Astrocyte (in vitro differentiated cells and primary cell): ENCODE measurements around the gene RTL10. TPM values are rescaled to one million over a fixed set of nuclear protein-coding genes. Genes with fewer than 3 reads are reported as not detected.

Experiments used
- DNase-seq: peaks from one replicate; pipeline ENCODE4 v3.0.0-alpha.2; 2010; ENCODE audit warnings: low read depth
- FAIRE-seq: peaks from 2 replicates; lab custom pipeline; 2011; peaks lifted over from hg19 to GRCh38; lab: Jason Lieb, UNC
- H2AFZ ChIP-seq: 2 replicates; pipeline ENCODE4 v1.6.0; 2012; ENCODE audit warnings: low read depth, low read length, inconsistent platforms
- H3K27ac ChIP-seq: 2 replicates; pipeline ENCODE4 v1.5.1; 2011; ENCODE audit warnings: low read depth, low read length, inconsistent platforms
- H3K27me3 ChIP-seq: 2 replicates; pipeline ENCODE4 v1.6.0; 2011; ENCODE audit warnings: low read length, inconsistent platforms; ENCODE audit not compliant: insufficient read depth
- H3K36me3 ChIP-seq: 2 replicates; pipeline ENCODE4 v1.5.1; 2011; ENCODE audit warnings: low read length, inconsistent platforms; ENCODE audit not compliant: insufficient read depth
- H3K4me1 ChIP-seq: 2 replicates; pipeline ENCODE4 v1.5.1; 2011; ENCODE audit warnings: low read length, inconsistent platforms; ENCODE audit not compliant: insufficient read depth
- H3K4me2 ChIP-seq: 2 replicates; pipeline ENCODE4 v1.6.0; 2012; ENCODE audit warnings: low read length, inconsistent platforms
- H3K4me3 ChIP-seq: 2 replicates; pipeline ENCODE4 v1.5.1; 2011; ENCODE audit warnings: low read depth, mild to moderate bottlenecking, low read length, inconsistent platforms; ENCODE audit not compliant: insufficient read depth
- H3K79me2 ChIP-seq: 2 replicates; pipeline ENCODE4 v1.6.0; 2012; ENCODE audit warnings: mild to moderate bottlenecking, low read length, inconsistent platforms; ENCODE audit not compliant: insufficient read depth
- H3K9ac ChIP-seq: 2 replicates; pipeline ENCODE4 v1.6.0; 2012; ENCODE audit warnings: mild to moderate bottlenecking, low read length, inconsistent platforms
- H3K9me3 ChIP-seq: 2 replicates; pipeline ENCODE4 v1.5.1; 2012; ENCODE audit warnings: low read depth, mild to moderate bottlenecking, low read length, inconsistent platforms; ENCODE audit not compliant: insufficient read depth
- H4K20me1 ChIP-seq: 2 replicates; pipeline ENCODE4 v1.6.0; 2012; ENCODE audit warnings: low read length, inconsistent platforms; ENCODE audit not compliant: insufficient read depth
- H3K27ac Mint-ChIP-seq: one replicate; pipeline ENCODE4 v1.8.0; 2021; ENCODE audit warnings: mild to moderate bottlenecking, mixed read lengths; ENCODE audit not compliant: unreplicated experiment
- H3K27me3 Mint-ChIP-seq: one replicate; pipeline ENCODE4 v1.8.0; 2021; ENCODE audit warnings: low read depth, mixed read lengths; ENCODE audit not compliant: unreplicated experiment
- H3K36me3 Mint-ChIP-seq: one replicate; pipeline ENCODE4 v1.8.0; 2021; ENCODE audit warnings: low read depth, mixed read lengths; ENCODE audit not compliant: unreplicated experiment
- H3K4me1 Mint-ChIP-seq: one replicate; pipeline ENCODE4 v1.8.0; 2021; ENCODE audit warnings: low read depth, mixed read lengths; ENCODE audit not compliant: unreplicated experiment
- H3K4me3 Mint-ChIP-seq: one replicate; pipeline ENCODE4 v1.8.0; 2021; ENCODE audit warnings: mild to moderate bottlenecking, moderate library complexity, mixed read lengths; ENCODE audit not compliant: unreplicated experiment
- H3K9me3 Mint-ChIP-seq: one replicate; pipeline ENCODE4 v1.8.0; 2021; ENCODE audit warnings: mild to moderate bottlenecking, mixed read lengths; ENCODE audit not compliant: unreplicated experiment
- EZH2 ChIP-seq: IDR thresholded peaks from 2 replicates; pipeline ENCODE4 v1.6.1; 2012; ENCODE audit warnings: mild to moderate bottlenecking, low read length, inconsistent platforms; ENCODE audit not compliant: insufficient read depth
- total RNA-seq: library from RNA; stranded (reverse); gene quantifications from 2 replicates; pipeline ENCODE4 v1.2.1, GENCODE V29; 2021
- TF ChIP-seq, protein P1 (sequence below): IDR thresholded peaks from 2 replicates; pipeline ENCODE4 v1.5.1; 2011; ENCODE audit warnings: low read depth, mild to moderate bottlenecking, inconsistent platforms, low read length, moderate library complexity; ENCODE audit not compliant: insufficient read depth

RTL10 gene
- total RNA-seq, 1 donor from 2014 or later = 43.0 TPM

DNA sequence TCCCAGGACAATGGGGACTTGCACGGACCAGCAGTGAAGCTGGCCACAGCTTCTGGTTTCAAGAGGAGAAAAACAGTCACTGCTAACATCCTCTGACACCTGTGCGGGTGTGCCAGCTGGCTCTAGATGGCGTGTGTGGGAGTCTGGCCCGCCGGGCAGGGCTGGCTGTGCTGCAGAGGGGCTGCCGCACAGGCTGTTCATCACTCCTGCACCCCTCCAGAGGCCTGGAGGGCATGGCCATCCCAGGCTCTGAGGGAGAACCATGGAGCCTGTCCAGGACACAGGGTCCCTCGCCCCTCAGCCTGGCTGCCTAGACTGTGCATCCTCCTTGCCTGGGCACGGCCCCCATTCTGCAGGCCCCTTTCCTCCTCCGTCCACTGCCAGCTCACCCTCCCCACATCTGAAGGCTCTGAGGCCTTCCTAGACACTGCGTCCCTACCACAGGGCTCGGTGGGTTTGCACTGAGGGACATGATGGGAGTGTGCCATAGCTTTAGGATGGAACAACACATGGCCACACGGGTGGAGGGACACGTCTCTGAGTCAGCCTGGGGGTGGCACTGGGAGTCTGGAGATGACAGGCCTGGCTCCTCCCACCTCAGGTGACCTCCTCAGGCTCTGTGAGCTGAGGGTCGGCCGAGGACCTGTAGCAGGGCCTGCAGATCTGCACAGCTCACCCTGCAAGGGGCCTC lies 42.1 kb upstream of the RTL10 start:
- H3K4me2 ChIP-seq = no peak overlapping the region
- no peak overlapping the region for H3K27ac ChIP-seq
- H4K20me1 ChIP-seq = no peaks in the 10 kb centered on the region
- no peak overlapping the region for H2AFZ ChIP-seq
- no peak overlapping the region for H3K27ac Mint-ChIP-seq
- H3K9ac ChIP-seq = no peak overlapping the region
- TF ChIP-seq, protein P1, sequence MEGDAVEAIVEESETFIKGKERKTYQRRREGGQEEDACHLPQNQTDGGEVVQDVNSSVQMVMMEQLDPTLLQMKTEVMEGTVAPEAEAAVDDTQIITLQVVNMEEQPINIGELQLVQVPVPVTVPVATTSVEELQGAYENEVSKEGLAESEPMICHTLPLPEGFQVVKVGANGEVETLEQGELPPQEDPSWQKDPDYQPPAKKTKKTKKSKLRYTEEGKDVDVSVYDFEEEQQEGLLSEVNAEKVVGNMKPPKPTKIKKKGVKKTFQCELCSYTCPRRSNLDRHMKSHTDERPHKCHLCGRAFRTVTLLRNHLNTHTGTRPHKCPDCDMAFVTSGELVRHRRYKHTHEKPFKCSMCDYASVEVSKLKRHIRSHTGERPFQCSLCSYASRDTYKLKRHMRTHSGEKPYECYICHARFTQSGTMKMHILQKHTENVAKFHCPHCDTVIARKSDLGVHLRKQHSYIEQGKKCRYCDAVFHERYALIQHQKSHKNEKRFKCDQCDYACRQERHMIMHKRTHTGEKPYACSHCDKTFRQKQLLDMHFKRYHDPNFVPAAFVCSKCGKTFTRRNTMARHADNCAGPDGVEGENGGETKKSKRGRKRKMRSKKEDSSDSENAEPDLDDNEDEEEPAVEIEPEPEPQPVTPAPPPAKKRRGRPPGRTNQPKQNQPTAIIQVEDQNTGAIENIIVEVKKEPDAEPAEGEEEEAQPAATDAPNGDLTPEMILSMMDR = no peak
- no peak for TF ChIP-seq EZH2
- H3K36me3 ChIP-seq = no peaks in the 10 kb centered on the region
- peaks cover 15% of the 10 kb centered on the region for H3K4me1 ChIP-seq
- H3K4me1 Mint-ChIP-seq = peaks cover 20% of the 10 kb centered on the region
- FAIRE-seq (no peak), DNase-seq (no peak)
- H3K27me3 Mint-ChIP-seq = no peaks in the 10 kb centered on the region
- no peak overlapping the region for H3K4me3 Mint-ChIP-seq
- no peaks in the 10 kb centered on the region for H3K79me2 ChIP-seq
- no peaks in the 10 kb centered on the region for H3K9me3 ChIP-seq
- no peaks in the 10 kb centered on the region for H3K9me3 Mint-ChIP-seq
- H3K27me3 ChIP-seq = no peaks in the 10 kb centered on the region
- no peak overlapping the region for H3K4me3 ChIP-seq
- peaks cover 3% of the 10 kb centered on the region for H3K36me3 Mint-ChIP-seq

DNA sequence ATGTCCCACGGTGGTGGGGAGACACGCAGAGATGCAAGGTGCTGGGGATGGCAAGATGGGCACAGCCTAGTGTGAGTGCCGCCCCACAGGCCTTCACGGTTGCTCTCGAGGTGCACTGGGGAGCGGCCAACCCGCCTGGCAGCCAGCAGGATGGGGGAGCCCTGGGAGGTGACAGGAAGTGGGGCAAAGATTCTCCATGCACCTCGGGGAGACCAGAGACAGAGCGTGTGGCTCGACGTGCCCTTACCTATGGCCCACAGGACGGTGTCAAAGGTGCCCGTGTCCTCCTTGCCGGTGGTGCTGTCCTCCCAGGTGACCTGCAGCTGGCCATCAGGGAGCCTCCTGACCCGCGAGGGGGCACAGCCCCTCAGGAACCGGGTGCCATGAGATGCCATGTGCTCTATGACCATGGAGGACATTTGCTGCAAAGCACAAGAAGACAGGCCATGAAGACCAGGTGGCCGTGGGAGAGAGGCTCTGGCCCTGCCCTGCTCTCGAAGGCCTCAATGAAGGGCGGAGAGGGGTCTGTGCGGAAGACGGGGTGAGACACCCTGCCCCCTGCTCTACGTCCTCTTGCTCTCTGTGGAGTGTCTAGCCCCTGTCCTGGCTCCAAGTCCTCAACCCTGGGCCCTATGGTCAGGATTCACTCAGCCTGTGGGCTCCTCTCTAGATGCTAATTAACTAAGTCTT lies 40.6 kb upstream of the RTL10 start:
- H3K27ac Mint-ChIP-seq = no peak overlapping the region

More for the DNA sequence above, 40.6 kb upstream of the RTL10 start:
- no peaks in the 10 kb centered on the region for H3K27me3 Mint-ChIP-seq
- no peaks in the 10 kb centered on the region for H3K27me3 ChIP-seq
- H3K9me3 Mint-ChIP-seq = no peaks in the 10 kb centered on the region
- H3K4me1 Mint-ChIP-seq = peaks cover 30% of the 10 kb centered on the region
- no peak overlapping the region for H3K9ac ChIP-seq
- peaks cover 30% of the 10 kb centered on the region for H3K4me1 ChIP-seq
- TF ChIP-seq, protein P1 = no peak
- TF ChIP-seq EZH2 = no peak
- H2AFZ ChIP-seq = no peak overlapping the region
- FAIRE-seq = no peak
- peaks cover 3% of the 10 kb centered on the region for H3K36me3 Mint-ChIP-seq
- H3K4me2 ChIP-seq = no peak overlapping the region
- no peaks in the 10 kb centered on the region for H3K79me2 ChIP-seq
- no peaks in the 10 kb centered on the region for H4K20me1 ChIP-seq
- no peaks in the 10 kb centered on the region for H3K9me3 ChIP-seq
- DNase-seq = no peak
- no peak overlapping the region for H3K4me3 Mint-ChIP-seq
- H3K36me3 ChIP-seq = no peaks in the 10 kb centered on the region
- H3K27ac ChIP-seq = no peak overlapping the region
- H3K4me3 ChIP-seq = no peak overlapping the region
